ENCODE results near the gene TBC1D22A. TPM values are rescaled to one million over a fixed set of nuclear protein-coding genes. Genes with fewer than 3 reads are reported as not detected.

TBC1D22A gene
- total and polyA plus RNA-seq, 10 of the 15 experiments (the other 5 are each of a cell fraction or from before 2014, with no cell fraction given): 0.63 to 44.7 (median 27.4) TPM

DNA sequence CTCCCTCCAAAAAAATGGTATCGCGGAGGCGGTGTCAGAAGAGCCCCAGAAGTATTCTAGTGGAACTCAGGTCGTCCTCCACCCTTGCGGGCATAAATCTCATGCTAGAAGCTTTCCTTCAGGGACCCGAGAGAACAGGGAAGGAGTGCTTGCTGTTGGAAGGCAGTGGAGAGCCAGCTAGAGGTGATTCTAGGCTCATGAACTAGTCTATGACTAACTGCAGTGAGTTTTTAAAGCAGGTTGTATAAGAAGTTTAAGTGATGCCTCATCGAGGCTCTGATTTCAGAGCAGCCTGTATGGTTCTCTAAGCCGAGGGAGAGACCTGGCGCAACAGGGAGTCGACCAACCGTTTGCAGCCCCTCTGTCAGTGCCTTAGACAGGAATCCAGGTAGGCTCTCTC, 85.7 kb downstream of the TBC1D22A start (continued):
- TF ChIP-seq TCF3 (IDR thresholded peaks at IDR 0.05; ENCODE audit: borderline replicate concordance, insufficient read depth, low read depth, low read length) (no peak), EED (IDR thresholded peaks at IDR 0.05; ENCODE audit: low read depth) (no peak), TARDBP (IDR thresholded peaks at IDR 0.05; ENCODE audit: borderline replicate concordance) (no peak), GABPA (IDR thresholded peaks at IDR 0.05; ENCODE audit: low read depth) (no peak), RUNX3 (IDR thresholded peaks at IDR 0.05; ENCODE audit: low read length) (no peak), FOS (IDR thresholded peaks at IDR 0.05; ENCODE audit: borderline replicate concordance, extremely low read depth, insufficient read length) (no peak), CBX3 (IDR thresholded peaks at IDR 0.05; ENCODE audit: borderline replicate concordance, low read depth) (no peak), RCOR1 (conservative IDR thresholded peaks at IDR 0.05; ENCODE audit: low read depth, low read length) (no peak), EGR1 (IDR thresholded peaks at IDR 0.05; ENCODE audit: borderline replicate concordance in 1 of 2, low read depth in 2 of 2, low read length in 2 of 2) (no peak)

DNA sequence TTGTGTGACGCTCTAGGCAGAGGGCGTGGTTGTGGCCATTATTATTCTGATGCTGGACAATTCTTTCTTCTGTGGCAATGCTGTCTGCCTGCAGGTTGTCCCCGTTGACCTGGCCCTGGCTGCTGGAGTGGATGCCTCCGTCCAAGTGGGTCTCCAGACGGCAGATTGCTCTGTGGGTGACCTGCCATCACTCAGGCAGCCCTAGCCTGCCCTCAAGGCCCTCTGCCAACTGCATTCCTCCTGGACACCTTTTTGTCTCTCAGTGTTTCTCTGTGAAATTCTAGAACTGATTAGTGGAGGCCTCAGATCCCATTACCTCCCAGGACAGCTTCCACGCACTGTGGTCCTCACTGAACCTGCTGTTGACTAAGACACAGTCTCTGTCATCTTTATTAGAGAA, 86.7 kb downstream of the TBC1D22A start:
- 98% methylated on average over 6 of the region's 6 CpGs for WGBS (ENCODE audit: insufficient coverage, insufficient replicate concordance, low lambda C conversion rate, missing lambda C conversion rate)
- SMC1A ChIA-PET (ENCODE audit: uncharacterized antibody, unreplicated experiment): no interaction called here
- Histone ChIP-seq H3K36me3 (ENCODE audit: control insufficient read depth in 2 of 2, insufficient read depth in 2 of 2, low read length in 1 of 2) (peaks cover 9 to 24% of the 10 kb centered on the region in 2 experiments), H3K9me3 (replicated peaks; ENCODE audit: control insufficient read depth, insufficient read depth, low read length) (no peaks in the 10 kb centered on the region), H4K20me1 (ENCODE audit: control insufficient read depth, insufficient read depth) (peaks cover 3% of the 10 kb centered on the region), H2AFZ (ENCODE audit: control insufficient read depth, low read depth, low read length) (no peak overlapping the region), H3K27me3 (replicated peaks in 1 of 2; ENCODE audit: control insufficient read depth in 2 of 2, insufficient read depth in 2 of 2, low read length in 1 of 2) (no peaks in the 10 kb centered on the region), H3K27ac (ENCODE audit: control insufficient read depth, insufficient read depth) (no peak overlapping the region), H3K4me3 (no peak overlapping the region), H3K9ac (ENCODE audit: control insufficient read depth, insufficient read depth, low read length) (no peak overlapping the region), H3K4me2 (ENCODE audit: control insufficient read depth, insufficient read depth) (no peak overlapping the region), H3K4me1 (ENCODE audit: control insufficient read depth, insufficient read depth, low read length) (no peaks in the 10 kb centered on the region), H3K79me2 (ENCODE audit: control insufficient read depth, insufficient read depth, low read length) (no peaks in the 10 kb centered on the region; the same call in 1 of the 2 replicates)
- FAIRE-seq (no peak), DNase-seq (ENCODE audit: low read depth, low spot score) (no peak), ATAC-seq (no peak)
- no TSS peak for BruUV-seq (replicated peaks)
- RAD21 ChIA-PET (ENCODE audit: unreplicated experiment): no interaction called here
- intact Hi-C loops (cut with micrococcal nuclease; ENCODE audit: unreplicated experiment): no loop called here
- CTCF ChIA-PET: no interaction called here
- no peak for TF ChIP-seq MYC (IDR thresholded peaks at IDR 0.05; ENCODE audit: insufficient read depth, insufficient read length, insufficient replicate concordance, low read length, severe bottlenecking)
- TF ChIP-seq IRF4 (IDR thresholded peaks at IDR 0.05; ENCODE audit: low read depth, low read length): no peak
- no peak for TF ChIP-seq POU2F2 (IDR thresholded peaks at IDR 0.05; ENCODE audit: borderline replicate concordance, low read depth, low read length)
- TF ChIP-seq CEBPB (IDR thresholded peaks at IDR 0.05; ENCODE audit: borderline replicate concordance in 1 of 2, low read depth in 2 of 2, low read length in 2 of 2): no peak
- no peak for TF ChIP-seq NFIC (IDR thresholded peaks at IDR 0.05; ENCODE audit: low read depth, low read length)
- in situ Hi-C loops (cut with MboI): no loop called here
- POLR2A ChIA-PET: no interaction called here

Measured in GM12878 (cell line).